ENCODE measurements around the gene NTM.

The NTM gene

DNA sequence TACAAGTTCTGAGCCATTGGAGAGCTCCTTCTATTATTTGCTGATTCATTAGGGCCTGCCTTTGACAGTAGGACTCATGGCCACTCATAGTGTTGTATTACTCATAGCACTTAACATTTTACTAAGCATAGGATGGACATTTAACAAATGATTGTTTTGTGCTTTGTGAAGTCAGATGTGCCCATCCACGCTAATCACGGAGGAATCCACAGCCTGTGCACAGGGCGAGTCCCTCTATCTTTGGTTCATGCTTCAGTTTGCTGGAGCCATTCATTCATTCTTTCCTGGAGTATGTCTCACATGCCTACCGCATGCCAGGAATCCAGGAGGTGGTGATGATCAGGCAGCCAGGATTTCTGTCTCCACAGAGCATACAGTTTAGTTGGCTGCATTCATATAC lies 254.1 kb downstream of the NTM start:
- Histone ChIP-seq H2BK15ac (ENCODE audit: low read depth, poor library complexity, severe bottlenecking) (no peak overlapping the region), H3K18ac (ENCODE audit: low read depth in 1 of 2, low read length in 2 of 2) (no peak overlapping the region), H3K27ac (ENCODE audit: low read length, poor library complexity, severe bottlenecking) (no peak overlapping the region), H3K36me3 (ENCODE audit: control insufficient read depth in 1 of 2, insufficient read depth in 2 of 2, low read depth in 1 of 2, low read length in 2 of 2) (no peaks in the 10 kb centered on the region), H3K79me1 (replicated peaks; ENCODE audit: low read length, poor library complexity, severe bottlenecking) (no peaks in the 10 kb centered on the region), H3K4me1 (ENCODE audit: control insufficient read depth, insufficient read depth, low read depth, low read length) (no peaks in the 10 kb centered on the region), H3K9me3 (ENCODE audit: control insufficient read depth, low read length) (no peaks in the 10 kb centered on the region), H4K8ac (ENCODE audit: low read length) (no peak overlapping the region), H2BK120ac (ENCODE audit: low read depth, low read length) (no peak overlapping the region), H2BK12ac (ENCODE audit: low read length in 2 of 2) (no peak overlapping the region), H3K23ac (ENCODE audit: low read length in 2 of 2) (no peak overlapping the region), H3K4me2 (ENCODE audit: low read length, poor library complexity, severe bottlenecking) (no peak overlapping the region), H3K27me3 (ENCODE audit: control insufficient read depth in 1 of 2, insufficient read depth in 1 of 2, low read length in 2 of 2) (no peaks in the 10 kb centered on the region), H3K9ac (ENCODE audit: low read length) (no peak overlapping the region), H2AK5ac (ENCODE audit: low read length, severe bottlenecking) (no peak overlapping the region), H3K4ac (ENCODE audit: low read depth in 1 of 2, low read length in 2 of 2) (no peak overlapping the region), H2AFZ (ENCODE audit: low read depth, low read length) (no peak overlapping the region), H3K4me3 (ENCODE audit: insufficient read depth in 1 of 2, low read depth in 1 of 2, low read length in 2 of 2) (no peak overlapping the region), H3K14ac (ENCODE audit: low read length in 2 of 2) (no peak overlapping the region), H2BK5ac (ENCODE audit: low read depth, low read length, poor library complexity, severe bottlenecking) (no peak overlapping the region), H4K91ac (ENCODE audit: low read length) (no peak overlapping the region)
- DNase-seq = no peak
- WGBS = 61% methylated on average over 4 of the region's 4 CpGs

DNA sequence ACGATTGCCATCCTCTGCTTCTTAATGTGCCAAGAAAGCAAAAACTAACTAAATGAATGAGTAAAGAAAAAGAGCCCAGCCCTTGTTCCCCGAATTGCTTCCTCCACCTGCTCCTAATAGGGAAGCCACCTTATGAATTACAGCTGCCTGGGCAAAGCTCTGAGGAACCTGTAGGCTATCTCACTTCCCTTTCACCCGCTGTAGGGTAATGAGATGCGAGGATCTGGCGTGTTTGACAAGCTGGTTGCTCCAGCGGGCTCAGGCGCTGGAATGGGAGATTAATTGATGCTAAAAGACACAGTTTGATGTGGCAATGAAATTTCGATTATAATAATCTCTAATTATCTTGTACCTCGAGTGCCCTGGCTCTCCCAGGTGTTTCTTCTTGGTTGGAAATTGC lies 256.4 kb downstream of the NTM start:
- no peak overlapping the region for H3K14ac ChIP-seq (ENCODE audit: low read length in 2 of 2)
- H2BK15ac ChIP-seq (ENCODE audit: low read depth, poor library complexity, severe bottlenecking) = no peak overlapping the region
- no peak overlapping the region for H3K4me3 ChIP-seq (ENCODE audit: insufficient read depth in 1 of 2, low read depth in 1 of 2, low read length in 2 of 2)
- no peak overlapping the region for H3K4me2 ChIP-seq (ENCODE audit: low read length, poor library complexity, severe bottlenecking)
- no peaks in the 10 kb centered on the region for H3K4me1 ChIP-seq (ENCODE audit: control insufficient read depth, insufficient read depth, low read depth, low read length)
- H3K27ac ChIP-seq (ENCODE audit: low read length, poor library complexity, severe bottlenecking) = no peak overlapping the region
- no peak overlapping the region for H2BK12ac ChIP-seq (ENCODE audit: low read length in 2 of 2)
- H2AFZ ChIP-seq (ENCODE audit: low read depth, low read length) = no peak overlapping the region
- no peak overlapping the region for H3K9ac ChIP-seq (ENCODE audit: low read length)
- H3K4ac ChIP-seq (ENCODE audit: low read depth in 1 of 2, low read length in 2 of 2) = no peak overlapping the region
- no peaks in the 10 kb centered on the region for H3K79me1 ChIP-seq (replicated peaks; ENCODE audit: low read length, poor library complexity, severe bottlenecking)
- H3K36me3 ChIP-seq (ENCODE audit: control insufficient read depth in 1 of 2, insufficient read depth in 2 of 2, low read depth in 1 of 2, low read length in 2 of 2) = no peaks in the 10 kb centered on the region
- WGBS = 82% methylated on average over 9 of the region's 9 CpGs
- H3K27me3 ChIP-seq (ENCODE audit: control insufficient read depth in 1 of 2, insufficient read depth in 1 of 2, low read length in 2 of 2) = no peaks in the 10 kb centered on the region
- no peak overlapping the region for H2AK5ac ChIP-seq (ENCODE audit: low read length, severe bottlenecking)
- no peak overlapping the region for H4K91ac ChIP-seq (ENCODE audit: low read length)
- no peak overlapping the region for H4K8ac ChIP-seq (ENCODE audit: low read length)
- no peak overlapping the region for H2BK120ac ChIP-seq (ENCODE audit: low read depth, low read length)
- no peak overlapping the region for H2BK5ac ChIP-seq (ENCODE audit: low read depth, low read length, poor library complexity, severe bottlenecking)
- H3K9me3 ChIP-seq (ENCODE audit: control insufficient read depth, low read length) = no peaks in the 10 kb centered on the region
- no peak overlapping the region for H3K18ac ChIP-seq (ENCODE audit: low read depth in 1 of 2, low read length in 2 of 2)
- DNase-seq = no peak
- H3K23ac ChIP-seq (ENCODE audit: low read length in 2 of 2) = no peak overlapping the region

DNA sequence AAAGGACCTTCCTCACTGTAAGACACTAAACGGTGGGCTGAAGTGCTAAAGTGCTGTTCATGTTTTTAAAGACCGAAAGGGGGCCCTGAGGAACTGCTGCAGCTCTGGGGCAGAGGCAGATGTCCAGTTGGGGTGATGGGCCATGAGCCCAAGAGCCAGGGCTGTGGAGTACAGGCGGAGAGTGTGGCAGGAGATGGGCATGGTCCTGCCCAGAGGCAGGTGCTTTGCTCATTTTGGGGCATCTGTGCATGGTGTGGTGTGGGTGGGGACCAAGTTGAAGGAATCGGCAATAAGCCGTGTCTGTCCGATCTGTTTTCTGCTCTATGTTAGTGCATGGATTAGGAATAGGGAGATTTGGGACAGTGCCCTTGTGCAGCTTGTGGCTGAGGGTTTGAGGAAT lies 258.3 kb downstream of the NTM start:
- Histone ChIP-seq H3K4ac (ENCODE audit: low read depth in 1 of 2, low read length in 2 of 2) (no peak overlapping the region), H3K9me3 (ENCODE audit: control insufficient read depth, low read length) (no peaks in the 10 kb centered on the region), H3K23ac (ENCODE audit: low read length in 2 of 2) (no peak overlapping the region), H3K27ac (ENCODE audit: low read length, poor library complexity, severe bottlenecking) (no peak overlapping the region), H2BK120ac (ENCODE audit: low read depth, low read length) (no peak overlapping the region), H2AFZ (ENCODE audit: low read depth, low read length) (no peak overlapping the region), H3K14ac (ENCODE audit: low read length in 2 of 2) (no peak overlapping the region), H3K4me1 (ENCODE audit: control insufficient read depth, insufficient read depth, low read depth, low read length) (no peaks in the 10 kb centered on the region), H3K9ac (ENCODE audit: low read length) (no peak overlapping the region), H2AK5ac (ENCODE audit: low read length, severe bottlenecking) (no peak overlapping the region), H3K36me3 (ENCODE audit: control insufficient read depth in 1 of 2, insufficient read depth in 2 of 2, low read depth in 1 of 2, low read length in 2 of 2) (no peaks in the 10 kb centered on the region), H3K79me1 (replicated peaks; ENCODE audit: low read length, poor library complexity, severe bottlenecking) (no peaks in the 10 kb centered on the region), H3K4me3 (ENCODE audit: insufficient read depth in 1 of 2, low read depth in 1 of 2, low read length in 2 of 2) (no peak overlapping the region), H4K8ac (ENCODE audit: low read length) (no peak overlapping the region), H2BK12ac (ENCODE audit: low read length in 2 of 2) (no peak overlapping the region), H3K18ac (ENCODE audit: low read depth in 1 of 2, low read length in 2 of 2) (no peak overlapping the region), H3K4me2 (ENCODE audit: low read length, poor library complexity, severe bottlenecking) (no peak overlapping the region), H2BK15ac (ENCODE audit: low read depth, poor library complexity, severe bottlenecking) (no peak overlapping the region), H2BK5ac (ENCODE audit: low read depth, low read length, poor library complexity, severe bottlenecking) (no peak overlapping the region), H3K27me3 (ENCODE audit: control insufficient read depth in 1 of 2, insufficient read depth in 1 of 2, low read length in 2 of 2) (no peaks in the 10 kb centered on the region), H4K91ac (ENCODE audit: low read length) (no peak overlapping the region)
- no peak for DNase-seq
- WGBS = 82% methylated on average over 6 of the region's 6 CpGs

DNA sequence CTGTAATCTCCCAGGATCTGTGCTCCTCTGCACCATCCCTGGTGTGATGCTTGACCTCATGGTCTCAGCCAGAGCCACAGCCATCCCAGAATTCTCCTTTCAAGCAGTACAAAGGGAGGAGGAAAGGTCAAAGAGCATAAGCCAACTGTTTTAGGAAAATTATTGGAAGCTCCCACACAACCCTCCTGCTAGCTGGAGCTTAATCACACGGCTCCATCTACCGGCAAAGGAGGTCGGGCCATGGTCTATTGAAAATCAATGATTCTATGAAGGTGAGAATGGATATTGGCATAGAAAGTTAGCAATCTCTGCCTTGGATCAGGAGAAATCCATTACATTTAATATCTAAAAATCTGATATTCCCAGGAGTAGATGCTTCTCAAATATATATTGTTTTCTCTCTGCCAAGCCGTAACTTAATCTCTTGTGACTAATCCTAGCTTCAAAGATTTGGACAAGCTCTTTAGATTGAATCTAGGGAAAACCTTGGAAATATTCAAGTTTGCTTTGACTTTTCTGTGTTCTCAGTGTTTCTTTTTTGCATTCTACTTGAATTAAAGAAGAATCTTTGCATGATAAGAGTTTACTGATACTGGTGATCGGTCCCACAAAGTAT lies 259.6 kb downstream of the NTM start:
- H3K18ac ChIP-seq (ENCODE audit: low read depth in 1 of 2, low read length in 2 of 2) = no peak overlapping the region
- no peak overlapping the region for H3K4me2 ChIP-seq (ENCODE audit: low read length, poor library complexity, severe bottlenecking)
- H3K27me3 ChIP-seq (ENCODE audit: control insufficient read depth in 1 of 2, insufficient read depth in 1 of 2, low read length in 2 of 2) = no peaks in the 10 kb centered on the region
- no peak overlapping the region for H3K4ac ChIP-seq (ENCODE audit: low read depth in 1 of 2, low read length in 2 of 2)
- no peak overlapping the region for H4K91ac ChIP-seq (ENCODE audit: low read length)
- no peaks in the 10 kb centered on the region for H3K36me3 ChIP-seq (ENCODE audit: control insufficient read depth in 1 of 2, insufficient read depth in 2 of 2, low read depth in 1 of 2, low read length in 2 of 2)
- H3K27ac ChIP-seq (ENCODE audit: low read length, poor library complexity, severe bottlenecking) = no peak overlapping the region
- no peak for DNase-seq
- H3K4me3 ChIP-seq (ENCODE audit: insufficient read depth in 1 of 2, low read depth in 1 of 2, low read length in 2 of 2) = no peak overlapping the region
- H2AK5ac ChIP-seq (ENCODE audit: low read length, severe bottlenecking) = no peak overlapping the region
- no peaks in the 10 kb centered on the region for H3K9me3 ChIP-seq (ENCODE audit: control insufficient read depth, low read length)
- no peak overlapping the region for H4K8ac ChIP-seq (ENCODE audit: low read length)
- no peak overlapping the region for H2AFZ ChIP-seq (ENCODE audit: low read depth, low read length)
- H2BK12ac ChIP-seq (ENCODE audit: low read length in 2 of 2) = no peak overlapping the region
- no peak overlapping the region for H3K9ac ChIP-seq (ENCODE audit: low read length)
- no peaks in the 10 kb centered on the region for H3K79me1 ChIP-seq (replicated peaks; ENCODE audit: low read length, poor library complexity, severe bottlenecking)
- no peak overlapping the region for H3K23ac ChIP-seq (ENCODE audit: low read length in 2 of 2)
- H2BK5ac ChIP-seq (ENCODE audit: low read depth, low read length, poor library complexity, severe bottlenecking) = no peak overlapping the region
- 100% methylated on average over 1 of the region's 5 CpGs for WGBS
- H2BK15ac ChIP-seq (ENCODE audit: low read depth, poor library complexity, severe bottlenecking) = no peak overlapping the region
- H2BK120ac ChIP-seq (ENCODE audit: low read depth, low read length) = no peak overlapping the region
- no peaks in the 10 kb centered on the region for H3K4me1 ChIP-seq (ENCODE audit: control insufficient read depth, insufficient read depth, low read depth, low read length)
- no peak overlapping the region for H3K14ac ChIP-seq (ENCODE audit: low read length in 2 of 2)

Measured in mesenchymal stem cell (in vitro differentiated cells and primary cell).